ENCODE data around the gene CFAP54. TPM values are rescaled to one million over a fixed set of nuclear protein-coding genes. Genes with fewer than 3 reads are reported as not detected.

CFAP54 gene
- polyA plus RNA-seq, 1 of the 3 experiments (the other 2 are of a cell fraction), result 0.87 TPM

DNA sequence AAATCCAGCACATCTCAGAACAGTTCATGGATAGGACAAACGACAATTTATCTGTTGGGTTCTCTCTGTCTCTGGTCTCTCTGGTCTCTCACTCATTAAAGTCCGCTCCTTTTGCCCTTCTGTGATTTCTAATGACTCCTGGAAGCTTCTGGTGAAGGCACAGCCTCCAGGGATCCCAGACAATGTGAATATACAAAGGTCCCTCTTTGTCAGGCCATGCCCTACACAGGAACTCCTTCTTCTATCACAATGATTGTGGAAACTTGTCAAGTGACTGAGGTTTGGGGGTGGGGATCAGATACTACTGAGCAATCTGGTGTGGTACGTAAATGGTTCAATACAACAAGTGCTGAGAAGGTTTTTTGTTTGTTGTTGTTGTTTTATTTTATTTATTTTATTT, 46.5 kb upstream of the CFAP54 start:
- H3K27ac ChIP-seq (ENCODE audit: low read depth in 2 of 2, low read length in 1 of 2), result no peak overlapping the region
- no peak for DNase-seq
- H3F3A ChIP-seq (replicated peaks; ENCODE audit: insufficient read depth), result peaks cover 30% of the 10 kb centered on the region
- 87% methylated on average over 3 of the region's 3 CpGs for WGBS (ENCODE audit: low lambda C conversion rate)
- H3K36me3 ChIP-seq (replicated peaks in 1 of 2; ENCODE audit: control insufficient read depth in 1 of 2, insufficient read depth in 2 of 2, low read length in 1 of 2), result no peaks in the 10 kb centered on the region
- no peak overlapping the region for H2AFZ ChIP-seq (ENCODE audit: low read depth)
- no peaks in the 10 kb centered on the region for H3K9me2 ChIP-seq
- TF ChIP-seq, protein P1, sequence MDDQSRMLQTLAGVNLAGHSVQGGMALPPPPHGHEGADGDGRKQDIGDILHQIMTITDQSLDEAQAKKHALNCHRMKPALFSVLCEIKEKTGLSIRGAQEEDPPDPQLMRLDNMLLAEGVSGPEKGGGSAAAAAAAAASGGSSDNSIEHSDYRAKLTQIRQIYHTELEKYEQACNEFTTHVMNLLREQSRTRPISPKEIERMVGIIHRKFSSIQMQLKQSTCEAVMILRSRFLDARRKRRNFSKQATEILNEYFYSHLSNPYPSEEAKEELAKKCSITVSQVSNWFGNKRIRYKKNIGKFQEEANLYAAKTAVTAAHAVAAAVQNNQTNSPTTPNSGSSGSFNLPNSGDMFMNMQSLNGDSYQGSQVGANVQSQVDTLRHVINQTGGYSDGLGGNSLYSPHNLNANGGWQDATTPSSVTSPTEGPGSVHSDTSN (IDR thresholded peaks at IDR 0.05), result no peak
- no peak for TF ChIP-seq EP300 (IDR thresholded peaks at IDR 0.05; ENCODE audit: borderline replicate concordance in 1 of 2, low read depth in 1 of 2, low read length in 1 of 2)
- no peak for TF ChIP-seq RAD21 (IDR thresholded peaks at IDR 0.05; ENCODE audit: low read length)
- no peak for TF ChIP-seq ELF1 (IDR thresholded peaks at IDR 0.05)
- no peak for TF ChIP-seq RFX5 (IDR thresholded peaks at IDR 0.05; ENCODE audit: low read length)
- TF ChIP-seq NRF1 (IDR thresholded peaks at IDR 0.05; ENCODE audit: low read depth, low read length), result no peak
- TF ChIP-seq RCOR1 (IDR thresholded peaks at IDR 0.05; ENCODE audit: low read length), result no peak
- TF ChIP-seq NFIC (IDR thresholded peaks at IDR 0.05; ENCODE audit: borderline replicate concordance), result no peak
- TF ChIP-seq TEAD4 (IDR thresholded peaks at IDR 0.05; ENCODE audit: borderline replicate concordance, insufficient read depth), result no peak
- TF ChIP-seq, protein P2, sequence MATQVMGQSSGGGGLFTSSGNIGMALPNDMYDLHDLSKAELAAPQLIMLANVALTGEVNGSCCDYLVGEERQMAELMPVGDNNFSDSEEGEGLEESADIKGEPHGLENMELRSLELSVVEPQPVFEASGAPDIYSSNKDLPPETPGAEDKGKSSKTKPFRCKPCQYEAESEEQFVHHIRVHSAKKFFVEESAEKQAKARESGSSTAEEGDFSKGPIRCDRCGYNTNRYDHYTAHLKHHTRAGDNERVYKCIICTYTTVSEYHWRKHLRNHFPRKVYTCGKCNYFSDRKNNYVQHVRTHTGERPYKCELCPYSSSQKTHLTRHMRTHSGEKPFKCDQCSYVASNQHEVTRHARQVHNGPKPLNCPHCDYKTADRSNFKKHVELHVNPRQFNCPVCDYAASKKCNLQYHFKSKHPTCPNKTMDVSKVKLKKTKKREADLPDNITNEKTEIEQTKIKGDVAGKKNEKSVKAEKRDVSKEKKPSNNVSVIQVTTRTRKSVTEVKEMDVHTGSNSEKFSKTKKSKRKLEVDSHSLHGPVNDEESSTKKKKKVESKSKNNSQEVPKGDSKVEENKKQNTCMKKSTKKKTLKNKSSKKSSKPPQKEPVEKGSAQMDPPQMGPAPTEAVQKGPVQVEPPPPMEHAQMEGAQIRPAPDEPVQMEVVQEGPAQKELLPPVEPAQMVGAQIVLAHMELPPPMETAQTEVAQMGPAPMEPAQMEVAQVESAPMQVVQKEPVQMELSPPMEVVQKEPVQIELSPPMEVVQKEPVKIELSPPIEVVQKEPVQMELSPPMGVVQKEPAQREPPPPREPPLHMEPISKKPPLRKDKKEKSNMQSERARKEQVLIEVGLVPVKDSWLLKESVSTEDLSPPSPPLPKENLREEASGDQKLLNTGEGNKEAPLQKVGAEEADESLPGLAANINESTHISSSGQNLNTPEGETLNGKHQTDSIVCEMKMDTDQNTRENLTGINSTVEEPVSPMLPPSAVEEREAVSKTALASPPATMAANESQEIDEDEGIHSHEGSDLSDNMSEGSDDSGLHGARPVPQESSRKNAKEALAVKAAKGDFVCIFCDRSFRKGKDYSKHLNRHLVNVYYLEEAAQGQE (IDR thresholded peaks at IDR 0.05; ENCODE audit: low read depth, low read length), result no peak
- TF ChIP-seq FOXJ3 (CRISPR knock-in tag; IDR thresholded peaks at IDR 0.05), result no peak
- TF ChIP-seq GABPA (IDR thresholded peaks at IDR 0.05; ENCODE audit: low read depth), result no peak
- TF ChIP-seq FOXM1 (IDR thresholded peaks at IDR 0.05; ENCODE audit: low read depth), result no peak
- TF ChIP-seq, protein P3, sequence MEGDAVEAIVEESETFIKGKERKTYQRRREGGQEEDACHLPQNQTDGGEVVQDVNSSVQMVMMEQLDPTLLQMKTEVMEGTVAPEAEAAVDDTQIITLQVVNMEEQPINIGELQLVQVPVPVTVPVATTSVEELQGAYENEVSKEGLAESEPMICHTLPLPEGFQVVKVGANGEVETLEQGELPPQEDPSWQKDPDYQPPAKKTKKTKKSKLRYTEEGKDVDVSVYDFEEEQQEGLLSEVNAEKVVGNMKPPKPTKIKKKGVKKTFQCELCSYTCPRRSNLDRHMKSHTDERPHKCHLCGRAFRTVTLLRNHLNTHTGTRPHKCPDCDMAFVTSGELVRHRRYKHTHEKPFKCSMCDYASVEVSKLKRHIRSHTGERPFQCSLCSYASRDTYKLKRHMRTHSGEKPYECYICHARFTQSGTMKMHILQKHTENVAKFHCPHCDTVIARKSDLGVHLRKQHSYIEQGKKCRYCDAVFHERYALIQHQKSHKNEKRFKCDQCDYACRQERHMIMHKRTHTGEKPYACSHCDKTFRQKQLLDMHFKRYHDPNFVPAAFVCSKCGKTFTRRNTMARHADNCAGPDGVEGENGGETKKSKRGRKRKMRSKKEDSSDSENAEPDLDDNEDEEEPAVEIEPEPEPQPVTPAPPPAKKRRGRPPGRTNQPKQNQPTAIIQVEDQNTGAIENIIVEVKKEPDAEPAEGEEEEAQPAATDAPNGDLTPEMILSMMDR (IDR thresholded peaks at IDR 0.05), result no peak
- TF ChIP-seq TAF1 (IDR thresholded peaks at IDR 0.05; ENCODE audit: borderline replicate concordance, low read depth, low read length), result no peak
- TF ChIP-seq, protein P4, sequence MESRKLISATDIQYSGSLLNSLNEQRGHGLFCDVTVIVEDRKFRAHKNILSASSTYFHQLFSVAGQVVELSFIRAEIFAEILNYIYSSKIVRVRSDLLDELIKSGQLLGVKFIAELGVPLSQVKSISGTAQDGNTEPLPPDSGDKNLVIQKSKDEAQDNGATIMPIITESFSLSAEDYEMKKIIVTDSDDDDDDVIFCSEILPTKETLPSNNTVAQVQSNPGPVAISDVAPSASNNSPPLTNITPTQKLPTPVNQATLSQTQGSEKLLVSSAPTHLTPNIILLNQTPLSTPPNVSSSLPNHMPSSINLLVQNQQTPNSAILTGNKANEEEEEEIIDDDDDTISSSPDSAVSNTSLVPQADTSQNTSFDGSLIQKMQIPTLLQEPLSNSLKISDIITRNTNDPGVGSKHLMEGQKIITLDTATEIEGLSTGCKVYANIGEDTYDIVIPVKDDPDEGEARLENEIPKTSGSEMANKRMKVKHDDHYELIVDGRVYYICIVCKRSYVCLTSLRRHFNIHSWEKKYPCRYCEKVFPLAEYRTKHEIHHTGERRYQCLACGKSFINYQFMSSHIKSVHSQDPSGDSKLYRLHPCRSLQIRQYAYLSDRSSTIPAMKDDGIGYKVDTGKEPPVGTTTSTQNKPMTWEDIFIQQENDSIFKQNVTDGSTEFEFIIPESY (IDR thresholded peaks at IDR 0.05; ENCODE audit: borderline replicate concordance, low read depth), result no peak
- H4K20me1 ChIP-seq (ENCODE audit: insufficient read depth), result no peaks in the 10 kb centered on the region
- H3K79me2 ChIP-seq (ENCODE audit: insufficient read depth), result no peaks in the 10 kb centered on the region
- H3K4me1 ChIP-seq (ENCODE audit: control insufficient read depth in 1 of 2, insufficient read depth in 2 of 2, low read depth in 1 of 2, low read length in 1 of 2), result peaks cover 0 to 19% of the 10 kb centered on the region in 2 experiments; a peak in 3 of 4 replicates
- no peak overlapping the region for H3K4me3 ChIP-seq (ENCODE audit: low read depth in 2 of 2, low read length in 1 of 2)
- ChIA-PET POLR2A (no interaction called here), CTCF (interaction anchor here (0.7 kb wide), 1 partner anchor 19 kb away, joined by 3 read pairs; no protein-coding TSS in a partner anchor)
- no peak overlapping the region for H3K9ac ChIP-seq
- H3K4me2 ChIP-seq, result no peak overlapping the region
- no peaks in the 10 kb centered on the region for H3K27me3 ChIP-seq (ENCODE audit: insufficient read depth)
- H3K9me3 ChIP-seq, result no peaks in the 10 kb centered on the region
